Measurements from ENCODE around the gene PRSS2.

GRCh38 chr7:142777318-142777717 is 6.5 kb downstream of the PRSS2 start:
- TF ChIP-seq CTCF (conservative IDR thresholded peaks at IDR 0.05; ENCODE audit: low read depth, low read length) = no peak
- TF ChIP-seq EZH2phosphoT487 (IDR thresholded peaks at IDR 0.05; ENCODE audit: borderline replicate concordance, low read length) = no peak
